PC-9 (cell line): ENCODE data around the gene DUSP22. TPM values are rescaled to one million over a fixed set of nuclear protein-coding genes. Genes with fewer than 3 reads are reported as not detected.

Source experiments
- BruUV-seq: library from RNA; stranded (reverse); fragments of 400-500 nt; replicated peaks from 2 replicates; lab custom pipeline; 2021; lab: Mats Ljungman, UMichigan
- CTCF ChIA-PET: fragments of 300-600 bp; sonication (Branson Sonifier 250); formaldehyde crosslinking; loops from one replicate; lab custom pipeline; 2022; ENCODE audit warnings: antibody characterized with exemption; lab: Charles Lee
- POLR2A ChIA-PET: fragments of 300-600 bp; sonication (Branson Sonifier 250); formaldehyde crosslinking; loops from one replicate; lab custom pipeline; 2022; ENCODE audit warnings: antibody characterized with exemption; ENCODE audit not compliant: unreplicated experiment; lab: Charles Lee
- DNase-seq, 2 experiments: peaks; one replicate each; pipeline versions ENCODE4 v3.0.0 to v3.0.0-alpha.2; 2015 to 2022; ENCODE audit warnings: mixed read lengths in 1 of 2
- H2AFZ ChIP-seq: fragments of 200-600 bp; sonication (generic); 2 replicates; pipeline ENCODE4 v1.8.1; 2017; ENCODE audit warnings: antibody characterized with exemption
- H3F3A ChIP-seq: fragments of 200-600 bp; sonication (generic); 2 replicates; pipeline ENCODE4 v1.8.1; 2017; ENCODE audit warnings: antibody characterized with exemption, mild to moderate bottlenecking, low read depth; ENCODE audit not compliant: insufficient read depth
- H3K27ac ChIP-seq: fragments of 200-600 bp; sonication (generic); 2 replicates; pipeline ENCODE4 v1.6.1; 2016; ENCODE audit warnings: mixed run types
- H3K27me3 ChIP-seq: fragments of 200-600 bp; sonication (generic); 2 replicates; pipeline ENCODE4 v1.6.1; 2016; ENCODE audit warnings: low read depth, mixed run types; ENCODE audit not compliant: insufficient read depth
- H3K36me3 ChIP-seq: fragments of 200-600 bp; sonication (generic); 2 replicates; pipeline ENCODE4 v1.6.1; 2016; ENCODE audit warnings: low read depth, mixed run types
- H3K4me1 ChIP-seq: fragments of 200-600 bp; sonication (generic); replicated peaks from 2 replicates; pipeline ENCODE4 v1.6.1; 2016; ENCODE audit warnings: mixed run types; ENCODE audit not compliant: insufficient read depth
- H3K4me2 ChIP-seq: fragments of 200-600 bp; sonication (generic); 2 replicates; pipeline ENCODE4 v1.6.1; 2017; ENCODE audit warnings: mixed run types
- H3K4me3 ChIP-seq: fragments of 200-600 bp; sonication (generic); 2 replicates; pipeline ENCODE4 v1.6.1; 2016; ENCODE audit warnings: mixed run types
- H3K79me2 ChIP-seq: fragments of 200-600 bp; sonication (generic); 2 replicates; pipeline ENCODE4 v1.6.1; 2017; ENCODE audit warnings: low read depth, mixed run types
- H3K9me2 ChIP-seq: fragments of 200-600 bp; sonication (generic); 2 replicates; pipeline ENCODE4 v1.8.1; 2017; ENCODE audit warnings: mild to moderate bottlenecking; ENCODE audit not compliant: insufficient read depth
- H3K9me3 ChIP-seq: fragments of 200-600 bp; sonication (generic); 2 replicates; pipeline ENCODE4 v1.8.1; 2016; ENCODE audit warnings: low read depth; ENCODE audit not compliant: insufficient read depth
- H4K20me1 ChIP-seq: fragments of 200-600 bp; sonication (generic); 2 replicates; pipeline ENCODE4 v1.8.1; 2017; ENCODE audit not compliant: insufficient read depth
- EZH2 ChIP-seq: fragments of 200-600 bp; sonication (generic); IDR thresholded peaks from 2 replicates; pipeline ENCODE4 v1.8.0; 2017; ENCODE audit warnings: antibody characterized with exemption, low read depth
- intact Hi-C: fragments of 100-400 bp; cut with micrococcal nuclease; formaldehyde crosslinking; loops from one replicate; pipeline ENCODE4 v1.10.0; 2022; ENCODE audit not compliant: unreplicated experiment
- total RNA-seq: library from RNA; stranded (reverse); gene quantifications from 2 replicates; pipeline ENCODE4 v1.2.3, GENCODE V29; 2021
- TF ChIP-seq, protein P1 (sequence below): fragments of 200-600 bp; sonication (generic); conservative IDR thresholded peaks from 2 replicates; pipeline ENCODE4 v1.6.1; 2017; ENCODE audit warnings: mixed run types, antibody characterized with exemption, mild to moderate bottlenecking, moderate library complexity

DUSP22 gene
- total RNA-seq, 1 experiment from 2014 or later: 25.5 TPM

DNA sequence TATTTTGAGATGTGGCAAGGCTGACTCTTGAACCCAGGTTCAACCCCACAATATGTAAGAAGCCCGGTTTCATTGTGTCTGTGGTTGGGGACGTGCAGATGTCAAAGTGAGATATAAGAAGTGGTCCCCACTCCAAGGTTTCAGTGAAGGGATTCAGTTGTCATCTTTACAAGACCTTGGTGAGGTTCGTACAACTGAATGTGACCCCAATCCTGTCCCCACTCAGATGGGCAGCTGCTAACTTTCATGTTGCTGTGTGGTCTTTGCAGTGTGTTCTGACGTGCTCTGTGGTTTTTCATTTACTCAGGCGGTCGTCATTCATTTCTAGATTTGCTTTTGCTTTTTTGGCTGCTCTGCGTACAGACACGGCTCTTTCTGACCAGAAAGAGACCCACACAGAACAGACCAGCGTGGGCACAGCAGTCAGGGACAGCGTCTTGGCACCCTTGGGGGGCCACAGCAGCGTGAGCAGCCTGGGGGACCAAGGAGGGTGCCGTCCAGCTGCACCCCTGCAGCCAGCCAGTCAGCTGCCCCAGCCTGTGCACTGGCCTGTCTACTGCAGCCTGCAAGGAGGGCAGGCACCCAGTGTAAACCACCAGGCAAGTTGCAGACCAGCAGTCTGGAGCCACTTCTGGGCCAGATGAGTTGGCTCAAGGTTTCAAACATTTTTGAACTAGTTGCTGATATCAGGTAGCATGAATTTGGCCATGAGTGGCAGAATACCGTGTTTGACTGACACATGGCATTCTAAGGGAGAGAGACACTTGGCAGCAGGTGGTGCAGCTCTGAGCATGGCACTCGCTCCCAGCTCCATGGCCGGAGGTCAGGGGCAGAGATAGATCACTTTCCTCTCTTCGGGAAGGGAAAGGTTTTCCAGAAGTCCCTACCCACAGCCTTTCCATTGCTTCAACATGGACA is 49.9 kb downstream of the DUSP22 start:
- H3K9me2 ChIP-seq: no peaks in the 10 kb centered on the region
- no peak overlapping the region for H3K27ac ChIP-seq
- H4K20me1 ChIP-seq: no peaks in the 10 kb centered on the region; the same call in 1 of the 2 replicates
- no peak overlapping the region for H3K4me3 ChIP-seq
- no peaks in the 10 kb centered on the region for H3K36me3 ChIP-seq
- intact Hi-C loops: no loop called here
- POLR2A ChIA-PET: no interaction called here
- H3K79me2 ChIP-seq: no peaks in the 10 kb centered on the region
- no peak for DNase-seq
- no TSS peak for BruUV-seq
- TF ChIP-seq, protein P1, sequence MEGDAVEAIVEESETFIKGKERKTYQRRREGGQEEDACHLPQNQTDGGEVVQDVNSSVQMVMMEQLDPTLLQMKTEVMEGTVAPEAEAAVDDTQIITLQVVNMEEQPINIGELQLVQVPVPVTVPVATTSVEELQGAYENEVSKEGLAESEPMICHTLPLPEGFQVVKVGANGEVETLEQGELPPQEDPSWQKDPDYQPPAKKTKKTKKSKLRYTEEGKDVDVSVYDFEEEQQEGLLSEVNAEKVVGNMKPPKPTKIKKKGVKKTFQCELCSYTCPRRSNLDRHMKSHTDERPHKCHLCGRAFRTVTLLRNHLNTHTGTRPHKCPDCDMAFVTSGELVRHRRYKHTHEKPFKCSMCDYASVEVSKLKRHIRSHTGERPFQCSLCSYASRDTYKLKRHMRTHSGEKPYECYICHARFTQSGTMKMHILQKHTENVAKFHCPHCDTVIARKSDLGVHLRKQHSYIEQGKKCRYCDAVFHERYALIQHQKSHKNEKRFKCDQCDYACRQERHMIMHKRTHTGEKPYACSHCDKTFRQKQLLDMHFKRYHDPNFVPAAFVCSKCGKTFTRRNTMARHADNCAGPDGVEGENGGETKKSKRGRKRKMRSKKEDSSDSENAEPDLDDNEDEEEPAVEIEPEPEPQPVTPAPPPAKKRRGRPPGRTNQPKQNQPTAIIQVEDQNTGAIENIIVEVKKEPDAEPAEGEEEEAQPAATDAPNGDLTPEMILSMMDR: no peak
- TF ChIP-seq EZH2: no peak
- no peak overlapping the region for H3K4me2 ChIP-seq
- H3K9me3 ChIP-seq: no peaks in the 10 kb centered on the region
- H3K4me1 ChIP-seq: no peaks in the 10 kb centered on the region
- no peaks in the 10 kb centered on the region for H3F3A ChIP-seq
- CTCF ChIA-PET: no interaction called here
- no peak overlapping the region for H2AFZ ChIP-seq
- H3K27me3 ChIP-seq: peaks cover 80% of the 10 kb centered on the region

DNA sequence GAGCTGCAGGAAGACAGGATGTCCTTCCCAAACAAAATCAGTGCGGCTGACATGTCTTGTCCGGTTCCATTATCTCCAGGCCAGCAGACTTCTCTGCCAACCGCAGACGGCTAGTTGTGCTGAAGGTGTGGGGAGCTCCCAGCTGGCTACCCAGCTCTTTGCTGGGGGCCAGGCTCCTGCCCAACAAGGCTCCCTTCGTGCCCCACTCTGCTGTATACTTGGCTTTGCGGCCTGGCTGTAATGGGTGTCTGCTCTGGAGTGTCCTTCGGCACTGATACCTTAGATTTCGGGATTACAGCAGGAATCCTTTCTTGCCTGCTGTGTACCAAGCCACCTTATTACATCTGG is 50.5 kb downstream of the DUSP22 start:
- H3K4me3 ChIP-seq: no peak overlapping the region
- H3K36me3 ChIP-seq: no peaks in the 10 kb centered on the region
- intact Hi-C loops: no loop called here
- POLR2A ChIA-PET: no interaction called here
- no TSS peak for BruUV-seq
- CTCF ChIA-PET: no interaction called here
- H3K4me2 ChIP-seq: no peak overlapping the region
- H3K27me3 ChIP-seq: peaks cover 80% of the 10 kb centered on the region
- H3K27ac ChIP-seq: no peak overlapping the region
- H3K9me3 ChIP-seq: no peaks in the 10 kb centered on the region
- H3K9me2 ChIP-seq: no peaks in the 10 kb centered on the region
- H3F3A ChIP-seq: no peaks in the 10 kb centered on the region
- TF ChIP-seq EZH2: no peak
- TF ChIP-seq, protein P1: no peak
- no peak overlapping the region for H2AFZ ChIP-seq
- no peaks in the 10 kb centered on the region for H3K4me1 ChIP-seq
- no peaks in the 10 kb centered on the region; the same call in 1 of the 2 replicates for H4K20me1 ChIP-seq
- H3K79me2 ChIP-seq: no peaks in the 10 kb centered on the region
- DNase-seq: no peak

DNA sequence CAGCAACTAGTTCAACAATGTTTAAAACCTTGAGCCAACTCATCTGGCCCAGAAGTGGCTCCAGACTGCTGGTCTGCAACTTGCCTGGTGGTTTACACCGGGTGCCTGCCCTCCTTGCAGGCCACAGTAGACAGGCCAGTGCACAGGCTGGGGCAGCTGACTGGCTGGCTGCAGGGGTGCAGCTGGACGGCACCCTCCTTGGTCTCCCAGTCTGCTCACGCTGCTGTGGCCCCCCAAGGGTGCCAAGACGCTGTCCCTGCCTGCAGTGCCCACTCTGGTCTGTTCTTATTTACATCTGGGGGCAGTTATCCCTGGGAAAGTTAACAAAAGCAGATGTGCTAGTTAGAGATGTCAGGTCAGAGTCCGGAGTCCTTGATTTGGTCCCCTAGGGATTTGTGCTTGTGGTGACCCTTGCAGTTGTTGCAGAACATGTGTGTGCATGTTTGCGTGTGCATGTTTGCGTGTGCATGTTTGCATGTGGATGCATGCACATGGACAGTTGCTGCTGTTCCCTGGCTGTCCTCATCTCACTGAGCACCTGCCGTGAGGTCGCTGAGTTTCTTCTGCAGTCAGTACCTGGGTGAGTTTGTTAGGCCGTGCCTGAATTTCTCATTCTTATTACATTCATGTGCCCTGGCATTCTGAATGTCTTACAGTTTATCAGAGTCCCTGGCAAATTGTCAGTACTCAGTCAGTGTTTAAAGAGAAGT is 51.1 kb downstream of the DUSP22 start:
- Histone ChIP-seq H3K27ac (no peak overlapping the region), H3K27me3 (peaks cover 80% of the 10 kb centered on the region), H3K36me3 (no peaks in the 10 kb centered on the region), H3K4me1 (no peaks in the 10 kb centered on the region), H2AFZ (no peak overlapping the region), H3K4me2 (no peak overlapping the region), H3K79me2 (no peaks in the 10 kb centered on the region), H4K20me1 (no peaks in the 10 kb centered on the region; the same call in 1 of the 2 replicates), H3F3A (no peaks in the 10 kb centered on the region), H3K9me2 (no peaks in the 10 kb centered on the region), H3K9me3 (no peaks in the 10 kb centered on the region), H3K4me3 (no peak overlapping the region)
- DNase-seq: no peak
- TF ChIP-seq, protein P1: no peak
- no peak for TF ChIP-seq EZH2
- BruUV-seq: no TSS peak
- ChIA-PET POLR2A (no interaction called here), CTCF (no interaction called here)
- intact Hi-C loops: no loop called here
